Breast epithelium (tissue), 3 donors: ENCODE results near the gene CFAP65.

Source experiments
- POLR2A ChIP-seq: fragments of 450-650 bp; IDR thresholded peaks from one replicate; pipeline ENCODE4 v1.6.1; 2016; ENCODE audit warnings: antibody characterized with exemption, mild to moderate bottlenecking, moderate library complexity
- TF ChIP-seq, protein P1 (sequence below), 3 donors: fragments of 450-650 bp; IDR thresholded peaks; one replicate each; pipeline ENCODE4 v1.5.1; 2016 to 2017; ENCODE audit warnings: antibody characterized with exemption in 3 of 3, mild to moderate bottlenecking in 3 of 3, moderate library complexity in 3 of 3

- no peak for TF ChIP-seq POLR2A
- TF ChIP-seq, protein P1, sequence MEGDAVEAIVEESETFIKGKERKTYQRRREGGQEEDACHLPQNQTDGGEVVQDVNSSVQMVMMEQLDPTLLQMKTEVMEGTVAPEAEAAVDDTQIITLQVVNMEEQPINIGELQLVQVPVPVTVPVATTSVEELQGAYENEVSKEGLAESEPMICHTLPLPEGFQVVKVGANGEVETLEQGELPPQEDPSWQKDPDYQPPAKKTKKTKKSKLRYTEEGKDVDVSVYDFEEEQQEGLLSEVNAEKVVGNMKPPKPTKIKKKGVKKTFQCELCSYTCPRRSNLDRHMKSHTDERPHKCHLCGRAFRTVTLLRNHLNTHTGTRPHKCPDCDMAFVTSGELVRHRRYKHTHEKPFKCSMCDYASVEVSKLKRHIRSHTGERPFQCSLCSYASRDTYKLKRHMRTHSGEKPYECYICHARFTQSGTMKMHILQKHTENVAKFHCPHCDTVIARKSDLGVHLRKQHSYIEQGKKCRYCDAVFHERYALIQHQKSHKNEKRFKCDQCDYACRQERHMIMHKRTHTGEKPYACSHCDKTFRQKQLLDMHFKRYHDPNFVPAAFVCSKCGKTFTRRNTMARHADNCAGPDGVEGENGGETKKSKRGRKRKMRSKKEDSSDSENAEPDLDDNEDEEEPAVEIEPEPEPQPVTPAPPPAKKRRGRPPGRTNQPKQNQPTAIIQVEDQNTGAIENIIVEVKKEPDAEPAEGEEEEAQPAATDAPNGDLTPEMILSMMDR (IDR thresholded peaks at IDR 0.05) = no peak
Observed at GRCh38 chr2:219060821-219061791, 19.8 kb upstream of the CFAP65 start, which contains the start of gene IHH.
